Gastroesophageal sphincter (tissue), 4 donors: ENCODE data around the gene ELOF1. TPM values are rescaled to one million over a fixed set of nuclear protein-coding genes. Genes with fewer than 3 reads are reported as not detected.

Source experiments
- ATAC-seq: fragments of 150-250 bp; one replicate; pipeline ENCODE4 v1.9.1; 2016; ENCODE audit warnings: mild to moderate bottlenecking, moderate library complexity
- H3K27ac ChIP-seq, 4 donors: fragments of 200-600 bp; sonication (generic) in 3 of 4; 1 replicate in 3 of 4; 2 replicates in 1 of 4; pipeline ENCODE4 v1.5.1; 2016 to 2019
- H3K27me3 ChIP-seq: fragments of 200-600 bp; sonication (generic); one replicate; pipeline ENCODE4 v1.5.1; 2019
- H3K36me3 ChIP-seq, 2 donors: fragments of 200-600 bp; sonication (generic); one replicate each; pipeline ENCODE4 v1.5.1; 2019; ENCODE audit warnings: control low read depth in 1 of 2
- H3K4me1 ChIP-seq, 3 donors: fragments of 200-600 bp; sonication (generic); 1 replicate in 2 of 3; 2 replicates in 1 of 3; pipeline ENCODE4 v1.5.1; 2016 to 2019; ENCODE audit warnings: control low read depth in 2 of 3
- H3K4me3 ChIP-seq, 2 donors: fragments of 200-600 bp; sonication (generic); one replicate each; pipeline ENCODE4 v1.5.1; 2019; ENCODE audit warnings: mild to moderate bottlenecking in 1 of 2, moderate library complexity in 1 of 2
- H3K9me3 ChIP-seq, 3 donors: fragments of 200-600 bp; sonication (generic); one replicate each; pipeline ENCODE4 v1.5.1; 2017 to 2019; ENCODE audit warnings: control low read depth in 2 of 3
- CTCF ChIP-seq, 4 experiments: fragments of 200-600 bp in 2 of 4; fragments of 450-650 bp in 2 of 4; sonication (generic) in 1 of 4; IDR thresholded peaks; one replicate each; pipeline ENCODE4 v1.5.1; 2017 to 2019; ENCODE audit warnings: antibody characterized with exemption in 4 of 4, mild to moderate bottlenecking in 2 of 4, moderate library complexity in 2 of 4
- EP300 ChIP-seq: sonication (generic); formaldehyde crosslinking; IDR thresholded peaks from one replicate; pipeline ENCODE4 v1.6.1; 2017; ENCODE audit warnings: antibody characterized with exemption, mild to moderate bottlenecking
- POLR2A ChIP-seq, 2 donors: fragments of 450-650 bp; IDR thresholded peaks; one replicate each; pipeline ENCODE4 v1.6.1; 2017; ENCODE audit warnings: antibody characterized with exemption in 2 of 2, mild to moderate bottlenecking in 2 of 2, moderate library complexity in 1 of 2
- POLR2AphosphoS5 ChIP-seq: sonication (generic); formaldehyde crosslinking; IDR thresholded peaks from one replicate; pipeline ENCODE4 v1.6.1; 2017; ENCODE audit warnings: antibody characterized with exemption
- WGBS, 2 donors: methylation state at CpG; one replicate each; pipeline ENCODE4 v1.1.5; 2018; ENCODE audit warnings: low coverage in 1 of 2; 5-methylcytosine and 5-hydroxymethylcytosine counted together
- total RNA-seq, 4 donors: library from RNA; depleted of rRNA; stranded (reverse); fragments of >200 nt; gene quantifications; one replicate each; pipeline ENCODE4 v1.1.0, GENCODE V29; 2016

Gene ELOF1
- total RNA-seq, 4 donors from 2014 or later = 19.1 to 49.4 (median 32.0) TPM

- ATAC-seq = no peak
- H3K4me3 ChIP-seq = peak overlapping the region; percentile 65 to 68
- peak overlapping the region; percentile 94 to 98 (median 96) for H3K27ac ChIP-seq
- H3K27me3 ChIP-seq = peaks cover 8% of the 10 kb centered on the region
- H3K36me3 ChIP-seq = peaks cover 0 to 44% of the 10 kb centered on the region in 2 donors
- no peaks in the 10 kb centered on the region for H3K9me3 ChIP-seq
- TF ChIP-seq EP300 = no peak
- TF ChIP-seq POLR2A (IDR thresholded peaks at IDR 0.05) = no peak
- TF ChIP-seq CTCF (IDR thresholded peaks at IDR 0.05) = no peak
- TF ChIP-seq POLR2AphosphoS5 = no peak
- H3K4me1 ChIP-seq = peaks cover 0 to 89% (median 3%) of the 10 kb centered on the region in 3 donors
- WGBS, 2 donors = 38 to 55% methylated on average over 3 of the region's 3 CpGs
Observed at GRCh38 chr19:11541238-11541637, 17.8 kb downstream of the ELOF1 start.

DNA sequence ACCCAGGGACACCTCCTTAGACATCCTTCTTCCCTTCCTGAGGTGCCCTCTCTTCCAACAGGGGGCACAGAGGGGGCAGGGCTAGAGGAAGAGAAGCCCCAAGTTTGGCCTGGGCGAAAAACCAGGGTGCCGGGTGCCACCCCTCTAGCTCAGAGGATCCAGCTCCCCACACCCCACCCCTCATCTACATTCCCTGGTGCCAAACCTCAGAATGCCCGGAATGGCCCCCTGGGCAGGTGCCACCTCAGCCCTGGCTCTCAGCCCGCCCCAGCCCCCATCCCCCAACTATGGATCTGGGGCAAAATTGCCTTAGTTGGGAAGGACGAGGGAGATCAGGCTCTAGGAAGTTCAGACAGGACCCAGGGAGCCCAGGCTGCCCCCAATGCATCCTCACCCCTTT, 18.4 kb downstream of the ELOF1 start:
- H3K27ac ChIP-seq = peak overlapping the region; percentile 94 to 98 (median 96)
- TF ChIP-seq POLR2AphosphoS5 (no peak), CTCF (IDR thresholded peaks at IDR 0.05) (no peak), POLR2A (IDR thresholded peaks at IDR 0.05) (no peak), EP300 (no peak)
- H3K27me3 ChIP-seq = peaks cover 8% of the 10 kb centered on the region
- no peak for ATAC-seq
- peaks cover 0 to 38% of the 10 kb centered on the region in 2 donors for H3K36me3 ChIP-seq
- WGBS, 2 donors = no CpG with 5 or more reads among the region's 5 CpGs
- peaks cover 0 to 90% (median 3%) of the 10 kb centered on the region in 3 donors for H3K4me1 ChIP-seq
- no peaks in the 10 kb centered on the region for H3K9me3 ChIP-seq
- H3K4me3 ChIP-seq = peak overlapping the region; percentile 65 to 68

- ATAC-seq = peak; percentile 66
- peak; percentile 60 to 69 for TF ChIP-seq POLR2A (IDR thresholded peaks at IDR 0.05)
- TF ChIP-seq CTCF (IDR thresholded peaks at IDR 0.05) = no peak
- TF ChIP-seq POLR2AphosphoS5 = peak; percentile 58
- no peak for TF ChIP-seq EP300
- 0 to 13% methylated on average over 1 to 7 of the region's 36 CpGs for WGBS, 2 donors
- H3K27me3 ChIP-seq = peaks cover 8% of the 10 kb centered on the region
- peak overlapping the region; percentile 94 to 98 (median 96) for H3K27ac ChIP-seq
- H3K4me3 ChIP-seq = peak overlapping the region; percentile 65 to 68
- H3K4me1 ChIP-seq = peaks cover 0 to 91% (median 6%) of the 10 kb centered on the region in 3 donors
- H3K9me3 ChIP-seq = no peaks in the 10 kb centered on the region
- peaks cover 0 to 31% of the 10 kb centered on the region in 2 donors for H3K36me3 ChIP-seq
Observed at GRCh38 chr19:11539495-11540365, 19.3 kb downstream of the ELOF1 start.

DNA sequence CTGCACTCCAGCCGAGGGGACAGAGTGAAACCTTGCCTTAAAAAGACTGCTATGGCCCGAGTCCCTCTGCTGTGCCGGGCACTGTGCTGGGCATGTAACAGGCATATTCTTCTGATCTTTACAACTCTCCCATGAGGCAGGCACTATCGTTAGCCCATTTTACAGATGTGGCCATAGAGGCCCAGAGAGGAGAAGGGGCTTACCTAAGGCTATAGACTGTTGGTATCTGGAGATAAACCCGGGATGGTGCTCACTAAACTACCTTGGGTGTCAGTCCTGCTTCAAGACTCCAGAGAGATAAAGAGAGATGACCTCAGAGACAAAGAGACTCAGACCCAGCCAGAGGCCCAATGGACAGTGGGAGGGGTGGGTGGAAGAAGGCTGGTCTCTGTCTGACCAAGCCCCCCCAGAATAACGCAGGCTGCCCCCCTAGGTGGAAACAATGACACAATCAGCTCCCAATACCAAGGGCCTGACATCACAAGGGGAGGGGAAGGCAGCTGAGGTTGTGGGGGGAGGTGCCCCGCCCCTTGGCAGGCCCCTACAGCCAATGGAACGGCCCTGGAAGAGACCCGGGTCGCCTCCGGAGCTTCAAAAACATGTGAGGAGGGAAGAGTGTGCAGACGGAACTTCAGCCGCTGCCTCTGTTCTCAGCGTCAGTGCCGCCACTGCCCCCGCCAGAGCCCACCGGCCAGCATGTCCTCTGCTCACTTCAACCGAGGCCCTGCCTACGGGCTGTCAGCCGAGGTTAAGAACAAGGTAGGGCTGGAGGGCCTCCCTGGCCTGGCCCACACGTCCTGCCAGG, 20.6 kb downstream of the ELOF1 start, which contains the start of gene CNN1:
Gene CNN1 (plus strand): TSS at position 620 of the 805 bp plus-strand sequence. CDS start 77 bp downstream, at position 697.
- Histone ChIP-seq H3K27ac (peak within 1 kb of the TSS; percentile 94 to 98 (median 96)), H3K9me3 (no peaks in the 10 kb centered on the region), H3K4me1 (peaks cover 0 to 80% (median 6%) of the 10 kb centered on the region in 3 donors), H3K36me3 (peaks cover 0 to 20% of the 10 kb centered on the region in 2 donors), H3K27me3 (peaks cover 8% of the 10 kb centered on the region), H3K4me3 (peak within 1 kb of the TSS; percentile 65 to 68)
- WGBS, 2 donors = 7 to 33% methylated on average over 4 to 8 of the region's 21 CpGs
- ATAC-seq = peak; percentile 80
- TF ChIP-seq CTCF (IDR thresholded peaks at IDR 0.05) (no peak), POLR2AphosphoS5 (peak; percentile 99), POLR2A (IDR thresholded peaks at IDR 0.05) (peak; percentile 98)
